Sigmoid colon (tissue), 4 donors: ENCODE data around the gene LITAFD.
"Not testable (repeated sequence)": the region's sequence is repeated elsewhere in the genome, so short reads cannot be mapped to it uniquely, and the experiment has no call there.

Source experiments
- POLR2A ChIP-seq, 2 donors: fragments of 450-650 bp; IDR thresholded peaks; one replicate each; pipeline ENCODE4 v1.6.1; 2016; ENCODE audit warnings: antibody characterized with exemption in 2 of 2, mild to moderate bottlenecking in 2 of 2, moderate library complexity in 2 of 2
- POLR2AphosphoS5 ChIP-seq, 4 donors: sonication (generic); formaldehyde crosslinking; IDR thresholded peaks; one replicate each; pipeline ENCODE4 v1.6.1; 2017; ENCODE audit warnings: antibody characterized with exemption in 4 of 4
- TF ChIP-seq, protein P1 (sequence below), 4 experiments: fragments of 450-650 bp in 3 of 4; fragments of 200-600 bp in 1 of 4; IDR thresholded peaks; one replicate each; pipeline ENCODE4 v1.5.1; 2016 to 2019; ENCODE audit warnings: antibody characterized with exemption in 4 of 4, mild to moderate bottlenecking in 3 of 4, moderate library complexity in 2 of 4

DNA sequence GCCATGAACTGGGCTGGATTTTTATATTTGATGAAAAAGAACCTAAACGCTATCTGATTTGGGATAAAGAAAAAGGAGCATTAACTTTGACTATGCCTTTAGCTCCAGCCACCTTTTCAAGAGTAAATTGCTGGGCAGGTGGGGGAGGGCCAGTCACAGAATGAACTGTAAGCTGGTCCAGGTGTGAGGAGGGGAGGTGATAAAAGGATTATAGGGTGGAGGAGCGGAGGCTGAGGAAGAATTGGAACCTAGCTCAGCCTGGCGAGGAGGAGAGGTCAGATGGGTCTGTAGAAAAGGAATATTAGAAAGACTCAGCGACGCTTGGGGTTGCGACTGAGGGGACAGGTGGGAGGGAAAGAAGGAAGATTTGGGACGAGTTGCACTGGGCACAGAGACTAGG lies 45.4 kb upstream of the LITAFD start:
- TF ChIP-seq, protein P1, sequence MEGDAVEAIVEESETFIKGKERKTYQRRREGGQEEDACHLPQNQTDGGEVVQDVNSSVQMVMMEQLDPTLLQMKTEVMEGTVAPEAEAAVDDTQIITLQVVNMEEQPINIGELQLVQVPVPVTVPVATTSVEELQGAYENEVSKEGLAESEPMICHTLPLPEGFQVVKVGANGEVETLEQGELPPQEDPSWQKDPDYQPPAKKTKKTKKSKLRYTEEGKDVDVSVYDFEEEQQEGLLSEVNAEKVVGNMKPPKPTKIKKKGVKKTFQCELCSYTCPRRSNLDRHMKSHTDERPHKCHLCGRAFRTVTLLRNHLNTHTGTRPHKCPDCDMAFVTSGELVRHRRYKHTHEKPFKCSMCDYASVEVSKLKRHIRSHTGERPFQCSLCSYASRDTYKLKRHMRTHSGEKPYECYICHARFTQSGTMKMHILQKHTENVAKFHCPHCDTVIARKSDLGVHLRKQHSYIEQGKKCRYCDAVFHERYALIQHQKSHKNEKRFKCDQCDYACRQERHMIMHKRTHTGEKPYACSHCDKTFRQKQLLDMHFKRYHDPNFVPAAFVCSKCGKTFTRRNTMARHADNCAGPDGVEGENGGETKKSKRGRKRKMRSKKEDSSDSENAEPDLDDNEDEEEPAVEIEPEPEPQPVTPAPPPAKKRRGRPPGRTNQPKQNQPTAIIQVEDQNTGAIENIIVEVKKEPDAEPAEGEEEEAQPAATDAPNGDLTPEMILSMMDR (IDR thresholded peaks at IDR 0.05): not testable (repeated sequence)
- TF ChIP-seq POLR2A, POLR2AphosphoS5 (IDR thresholded peaks at IDR 0.05): not testable (repeated sequence)
